ENCODE measurements around the gene FAM83F.
"Not testable (repeated sequence)": the region's sequence is repeated elsewhere in the genome, so short reads cannot be mapped to it uniquely, and the experiment has no call there.

Gene FAM83F

GRCh38 chr22:39966470-39966869, 28.3 kb upstream of the FAM83F start:
- DNase-seq: no peak

GRCh38 chr22:39967103-39967829, 27.5 kb upstream of the FAM83F start:
- DNase-seq: no peak

GRCh38 chr22:39967996-39968972, 26.5 kb upstream of the FAM83F start:
- DNase-seq: no peak

- DNase-seq: no peak
Observed at GRCh38 chr22:39970742-39971141, 24.0 kb upstream of the FAM83F start.

- no peak for DNase-seq
Observed at GRCh38 chr22:39972641-39973040, 22.1 kb upstream of the FAM83F start.

- no peak for DNase-seq
Observed at GRCh38 chr22:39973656-39974055, 21.1 kb upstream of the FAM83F start.

GRCh38 chr22:39974065-39974464, 20.7 kb upstream of the FAM83F start:
- DNase-seq: no peak

GRCh38 chr22:39979048-39979447, 15.7 kb upstream of the FAM83F start:
- no peak for DNase-seq

GRCh38 chr22:39979458-39979857, 15.3 kb upstream of the FAM83F start:
- no peak for DNase-seq

GRCh38 chr22:39980596-39980995, 14.2 kb upstream of the FAM83F start:
- no peak for DNase-seq

GRCh38 chr22:39983346-39983745, 11.4 kb upstream of the FAM83F start:
- no peak for DNase-seq

GRCh38 chr22:39984006-39984405, 10.7 kb upstream of the FAM83F start:
- no peak for DNase-seq

- DNase-seq: no peak
Observed at GRCh38 chr22:39984746-39985145, 10.0 kb upstream of the FAM83F start.

GRCh38 chr22:39985383-39986035, 9.2 kb upstream of the FAM83F start:
- DNase-seq: no peak

GRCh38 chr22:39988386-39989114, 6.2 kb upstream of the FAM83F start:
- no peak for DNase-seq

- DNase-seq: no peak
Observed at GRCh38 chr22:39989633-39990032, 5.1 kb upstream of the FAM83F start.

- no peak for DNase-seq
Observed at GRCh38 chr22:39990686-39991085, 4.1 kb upstream of the FAM83F start.

- DNase-seq: no peak
Observed at GRCh38 chr22:39991159-39991860, 3.4 kb upstream of the FAM83F start.

GRCh38 chr22:39992088-39992826, 2.5 kb upstream of the FAM83F start:
- no peak for DNase-seq

GRCh38 chr22:39992894-39993293, 1.9 kb upstream of the FAM83F start:
- DNase-seq: not testable (repeated sequence)

GRCh38 chr22:39994041-39994565, 651 bp upstream of the FAM83F start:
- DNase-seq: no peak

Measured in NCI-H2029 treated with DMSO at 0.1 percent for 48 hours (cell line).